GM10266 (cell line): Measurements from ENCODE around the gene MTHFD2L.

Experiments used
- DNase-seq: peaks from one replicate; pipeline ENCODE4 v3.0.0; 2012; ENCODE audit errors: extremely low spot score
- CTCF ChIP-seq: IDR thresholded peaks from 2 replicates; pipeline ENCODE4 v1.5.1; 2012; ENCODE audit warnings: mild to moderate bottlenecking, low read depth; ENCODE audit not compliant: control insufficient read depth, insufficient read depth; ENCODE audit errors: missing control alignments

Gene MTHFD2L

DNA sequence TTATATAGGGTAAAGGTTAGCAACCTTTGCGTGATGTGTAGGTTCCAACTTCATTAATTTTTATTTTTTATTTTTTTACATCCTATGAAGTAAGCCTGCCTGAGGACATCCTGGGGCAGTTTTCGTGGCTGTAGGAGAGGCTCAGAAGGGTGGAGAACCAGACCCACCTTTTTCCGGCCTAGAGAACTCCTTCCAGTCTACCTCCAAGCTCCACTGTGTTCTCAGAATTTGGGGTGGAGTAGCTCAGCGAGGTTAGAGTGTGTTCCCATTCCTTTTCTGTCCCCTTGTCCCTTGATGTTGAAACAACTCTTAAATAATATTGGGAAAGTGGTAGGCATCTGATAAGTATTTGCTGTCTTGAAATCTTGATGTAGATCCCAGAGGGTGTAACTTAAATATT is 32.4 kb downstream of the MTHFD2L start:
- DNase-seq = no peak
- TF ChIP-seq CTCF = no peak

- no peak for TF ChIP-seq CTCF
- no peak for DNase-seq
Measured at GRCh38 chr4:74190919-74191397, 33.0 kb downstream of the MTHFD2L start.

GRCh38 chr4:74197080-74197479 is 39.2 kb downstream of the MTHFD2L start:
- TF ChIP-seq CTCF = no peak
- no peak for DNase-seq

DNA sequence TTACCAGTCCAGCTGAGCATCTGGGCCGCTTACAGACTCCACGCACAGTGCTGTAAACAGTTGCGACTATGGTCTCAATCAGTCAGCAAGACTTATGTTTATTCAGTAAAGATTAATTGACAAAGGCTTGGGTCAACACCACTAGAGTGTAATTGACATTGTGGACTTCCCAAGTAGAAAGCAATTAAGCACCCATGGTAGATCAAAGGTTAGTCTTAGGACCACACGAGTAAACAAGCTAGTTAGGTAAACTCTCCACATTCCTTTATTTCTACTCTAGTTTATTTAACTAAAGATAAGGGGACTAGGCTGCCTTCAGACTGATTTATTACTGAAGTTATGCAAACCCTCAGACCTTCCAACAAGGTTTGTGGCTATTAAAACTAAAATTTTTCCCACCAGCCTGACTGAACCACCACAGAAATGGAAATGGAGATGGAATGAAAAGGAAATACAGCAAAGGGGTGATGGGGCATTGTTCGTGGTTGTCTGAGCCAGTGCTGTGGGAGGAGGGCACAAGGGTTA is 44.2 kb downstream of the MTHFD2L start:
- no peak for TF ChIP-seq CTCF
- no peak for DNase-seq

- no peak for TF ChIP-seq CTCF
- DNase-seq = no peak
Measured at GRCh38 chr4:74203467-74203866, 45.5 kb downstream of the MTHFD2L start.

DNA sequence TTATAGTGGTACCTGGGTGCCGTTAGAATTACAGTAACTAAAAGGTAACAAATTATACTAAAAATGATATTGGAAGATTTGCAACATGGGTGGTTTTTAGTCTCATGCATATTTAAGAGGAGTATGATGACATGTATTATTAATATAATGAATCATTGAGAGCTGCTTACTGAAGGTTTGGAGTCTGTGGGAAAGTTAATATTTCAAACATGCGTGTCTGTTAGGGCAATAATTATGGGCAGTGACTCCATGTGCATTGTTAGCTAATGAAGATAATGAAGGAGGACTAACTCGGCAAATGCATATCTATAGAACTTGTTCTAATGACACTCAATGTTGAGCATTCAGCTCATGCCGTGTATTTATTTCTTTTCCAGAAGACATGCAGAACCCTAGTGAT is 47.1 kb downstream of the MTHFD2L start:
- no peak for DNase-seq
- TF ChIP-seq CTCF = no peak

- TF ChIP-seq CTCF = no peak
- DNase-seq = no peak
Measured at GRCh38 chr4:74205559-74205958, 47.6 kb downstream of the MTHFD2L start.
